ENCODE data around the gene ZC3HAV1. TPM values are rescaled to one million over a fixed set of nuclear protein-coding genes. Genes with fewer than 3 reads are reported as not detected.
"Not testable (repeated sequence)": the region's sequence is repeated elsewhere in the genome, so short reads cannot be mapped to it uniquely, and the experiment has no call there.

The ZC3HAV1 gene
- total RNA-seq, 4 donors from 2014 or later, result 43.4 to 59.7 (median 50.2) TPM

DNA sequence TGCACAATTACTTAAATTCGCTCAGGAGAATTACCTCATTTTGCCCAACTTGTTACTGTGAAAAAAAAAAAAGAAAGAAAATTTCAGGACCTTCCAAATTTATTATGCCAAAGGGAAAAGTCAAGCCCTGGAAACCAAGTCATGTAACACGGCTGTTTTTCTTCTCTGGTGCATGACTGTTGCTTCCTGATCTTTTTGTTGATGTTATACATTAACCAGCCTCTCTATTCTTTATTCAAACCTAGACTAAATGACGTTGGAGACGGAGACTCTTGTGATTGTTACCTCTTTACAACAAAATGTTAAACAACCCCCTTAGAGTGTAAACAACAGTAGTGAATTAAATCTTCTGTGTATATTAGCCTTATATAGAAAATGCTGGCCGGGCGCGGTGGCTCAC, 16.1 kb upstream of the ZC3HAV1 start:
- Histone ChIP-seq H3K27ac (no peak overlapping the region), H3K4me1 (no peaks in the 10 kb centered on the region), H3K36me3 (no peaks in the 10 kb centered on the region), H3K4me3 (replicated peaks in 1 of 3) (no peak overlapping the region), H3K27me3 (no peaks in the 10 kb centered on the region), H3K9me3 (no peaks in the 10 kb centered on the region)
- intact Hi-C loops (cut with DNase I), result no loop called here
- 76 to 78% methylated on average over 7 of the region's 7 CpGs for WGBS, 2 donors
- no peak for DNase-seq
- no peak for TF ChIP-seq POLR2A (IDR thresholded peaks at IDR 0.05)

DNA sequence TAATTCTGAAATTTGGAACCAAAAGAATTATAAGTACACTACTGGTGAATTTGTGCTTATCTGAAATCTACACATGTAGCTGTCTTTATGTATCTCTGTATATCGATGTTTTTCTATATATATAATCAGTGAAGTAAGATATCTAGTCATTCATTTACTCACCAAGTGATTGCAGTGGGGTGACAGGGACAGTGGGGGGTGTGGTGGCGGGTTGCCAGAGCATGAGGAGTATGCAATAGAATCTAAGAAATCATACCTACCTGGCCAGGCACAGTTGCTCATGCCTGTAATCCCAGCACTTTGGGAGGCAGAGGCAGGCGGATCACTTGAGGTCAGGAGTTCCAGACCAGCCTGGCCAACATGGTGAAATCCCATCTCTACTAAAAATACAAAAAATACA, 15.5 kb upstream of the ZC3HAV1 start:
- H3K36me3 ChIP-seq; H3K4me3 ChIP-seq (replicated peaks in 1 of 3); H3K27me3 ChIP-seq; H3K4me1 ChIP-seq; H3K9me3 ChIP-seq; intact Hi-C loops (cut with DNase I); H3K27ac ChIP-seq; DNase-seq: not testable (repeated sequence)
- 85 to 91% methylated on average over 3 of the region's 3 CpGs for WGBS, 2 donors

DNA sequence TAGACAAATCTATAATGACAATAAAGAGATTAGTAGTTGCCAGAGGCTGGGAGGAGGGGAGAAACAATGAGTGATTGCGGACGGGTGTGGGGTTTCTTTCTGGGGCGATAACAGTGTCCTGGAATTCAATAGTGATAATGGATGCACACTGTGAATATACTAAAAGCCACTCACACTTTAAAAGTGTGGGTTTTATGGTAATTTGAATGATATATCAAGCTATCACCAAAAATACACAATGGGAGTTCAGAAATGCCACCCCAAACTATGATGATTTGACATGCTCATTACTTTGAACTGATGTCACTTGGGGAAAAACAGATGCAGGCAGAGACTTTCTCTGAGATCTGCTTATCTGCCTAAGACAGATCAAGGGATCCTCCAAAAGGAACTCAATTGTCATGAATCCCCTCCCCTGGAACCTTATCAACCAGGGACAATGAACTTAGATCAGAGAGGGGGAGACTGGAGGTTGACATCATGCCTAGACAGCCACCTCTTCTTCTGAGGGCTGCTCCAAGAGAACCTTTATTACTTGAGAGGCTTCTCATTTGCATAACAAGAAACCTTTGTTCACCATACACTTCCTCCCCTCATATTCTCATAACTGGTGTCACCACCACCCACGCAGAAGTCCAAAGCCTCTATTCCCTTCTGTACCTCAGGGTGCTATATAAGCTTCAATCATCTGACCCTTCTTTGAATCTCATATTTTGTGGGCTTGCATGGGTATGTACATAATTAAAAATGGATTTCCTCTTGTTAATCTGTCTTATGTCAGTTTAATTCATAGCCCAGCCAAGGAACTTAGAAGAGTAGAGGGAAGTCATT, 14.8 kb upstream of the ZC3HAV1 start:
- TF ChIP-seq POLR2A (IDR thresholded peaks at IDR 0.05), result no peak
- TF ChIP-seq, protein P1, sequence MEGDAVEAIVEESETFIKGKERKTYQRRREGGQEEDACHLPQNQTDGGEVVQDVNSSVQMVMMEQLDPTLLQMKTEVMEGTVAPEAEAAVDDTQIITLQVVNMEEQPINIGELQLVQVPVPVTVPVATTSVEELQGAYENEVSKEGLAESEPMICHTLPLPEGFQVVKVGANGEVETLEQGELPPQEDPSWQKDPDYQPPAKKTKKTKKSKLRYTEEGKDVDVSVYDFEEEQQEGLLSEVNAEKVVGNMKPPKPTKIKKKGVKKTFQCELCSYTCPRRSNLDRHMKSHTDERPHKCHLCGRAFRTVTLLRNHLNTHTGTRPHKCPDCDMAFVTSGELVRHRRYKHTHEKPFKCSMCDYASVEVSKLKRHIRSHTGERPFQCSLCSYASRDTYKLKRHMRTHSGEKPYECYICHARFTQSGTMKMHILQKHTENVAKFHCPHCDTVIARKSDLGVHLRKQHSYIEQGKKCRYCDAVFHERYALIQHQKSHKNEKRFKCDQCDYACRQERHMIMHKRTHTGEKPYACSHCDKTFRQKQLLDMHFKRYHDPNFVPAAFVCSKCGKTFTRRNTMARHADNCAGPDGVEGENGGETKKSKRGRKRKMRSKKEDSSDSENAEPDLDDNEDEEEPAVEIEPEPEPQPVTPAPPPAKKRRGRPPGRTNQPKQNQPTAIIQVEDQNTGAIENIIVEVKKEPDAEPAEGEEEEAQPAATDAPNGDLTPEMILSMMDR (IDR thresholded peaks at IDR 0.05), result no peak
- intact Hi-C loops (cut with DNase I), result no loop called here
- no peaks in the 10 kb centered on the region for H3K36me3 ChIP-seq
- H3K4me3 ChIP-seq (replicated peaks in 1 of 3), result no peak overlapping the region
- H3K27ac ChIP-seq, result no peak overlapping the region
- no peaks in the 10 kb centered on the region for H3K27me3 ChIP-seq
- H3K9me3 ChIP-seq, result no peaks in the 10 kb centered on the region
- peaks cover 0 to under 1% of the 10 kb centered on the region in 2 donors for H3K4me1 ChIP-seq
- no peak for DNase-seq
- WGBS, 2 donors, result 74 to 81% methylated on average over 4 of the region's 4 CpGs

DNA sequence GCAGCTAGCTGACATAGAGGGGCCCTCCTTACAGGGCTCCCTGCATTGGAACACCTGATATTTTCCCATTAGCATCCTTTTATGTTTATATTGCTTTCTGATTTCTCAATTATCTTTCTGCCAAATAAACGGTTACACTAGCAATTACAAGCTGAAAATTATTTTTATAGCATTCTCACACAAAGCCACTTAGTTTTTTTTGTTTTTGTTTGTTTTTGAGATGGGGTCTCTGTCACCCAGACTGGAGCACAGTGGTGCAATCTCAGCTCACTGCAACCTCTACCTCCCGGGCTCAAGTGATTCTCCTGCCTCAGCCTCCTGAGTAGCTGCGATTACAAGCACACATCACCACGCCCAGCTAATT, 9.9 kb upstream of the ZC3HAV1 start:
- TF ChIP-seq, protein P1 (IDR thresholded peaks at IDR 0.05), result no peak
- no peak for TF ChIP-seq POLR2A (IDR thresholded peaks at IDR 0.05)
- 66 to 76% methylated on average over 4 of the region's 4 CpGs for WGBS, 2 donors
- Histone ChIP-seq H3K4me1 (peaks cover 5 to 8% of the 10 kb centered on the region in 2 donors), H3K9me3 (no peaks in the 10 kb centered on the region), H3K36me3 (no peaks in the 10 kb centered on the region), H3K27me3 (no peaks in the 10 kb centered on the region), H3K27ac (no peak overlapping the region), H3K4me3 (replicated peaks in 1 of 3) (no peak overlapping the region)
- intact Hi-C loops (cut with DNase I), result no loop called here
- no peak for DNase-seq

DNA sequence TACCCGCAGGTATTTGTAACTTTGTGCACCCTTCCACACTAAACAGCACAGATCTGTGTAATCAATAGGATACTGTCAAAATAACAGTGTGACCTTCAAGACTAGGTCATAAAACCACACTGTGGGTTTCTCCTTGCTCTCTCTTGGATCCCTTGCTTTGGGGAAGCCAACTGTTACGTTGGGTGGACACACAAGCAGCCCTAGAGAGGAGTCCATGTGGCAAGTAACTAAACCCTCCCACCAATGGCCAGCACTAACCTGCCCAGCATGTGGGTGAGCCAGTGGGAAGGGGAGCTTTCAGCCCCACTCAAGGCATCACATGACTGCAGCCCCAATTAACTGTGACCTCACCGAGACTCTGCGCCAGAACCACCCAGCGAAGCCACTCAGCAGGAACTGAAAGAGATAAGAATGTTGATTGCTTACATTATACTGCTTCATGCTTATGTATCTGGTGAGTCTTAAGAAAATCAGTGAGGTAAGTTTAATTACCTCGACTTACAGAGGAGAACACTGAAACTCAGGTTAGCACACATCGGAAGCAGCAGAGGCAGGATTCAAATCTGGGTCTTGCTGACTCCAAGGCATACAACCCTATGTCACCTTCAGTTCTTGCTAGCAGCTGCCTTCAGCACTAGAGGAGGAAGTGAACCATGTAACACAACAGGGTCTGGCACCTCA, 9.4 kb upstream of the ZC3HAV1 start:
- WGBS, 2 donors, result 38 to 40% methylated on average over 7 of the region's 7 CpGs
- no peaks in the 10 kb centered on the region for H3K9me3 ChIP-seq
- H3K4me1 ChIP-seq, result peaks cover 5 to 8% of the 10 kb centered on the region in 2 donors
- no peaks in the 10 kb centered on the region for H3K27me3 ChIP-seq
- DNase-seq, result peak in 1 of 2 donors; percentile 16
- H3K4me3 ChIP-seq (replicated peaks in 1 of 3), result no peak overlapping the region
- no peak for TF ChIP-seq POLR2A (IDR thresholded peaks at IDR 0.05)
- TF ChIP-seq, protein P1 (IDR thresholded peaks at IDR 0.05), result no peak
- intact Hi-C loops (cut with DNase I), result no loop called here
- H3K27ac ChIP-seq, result no peak overlapping the region
- H3K36me3 ChIP-seq, result no peaks in the 10 kb centered on the region

DNA sequence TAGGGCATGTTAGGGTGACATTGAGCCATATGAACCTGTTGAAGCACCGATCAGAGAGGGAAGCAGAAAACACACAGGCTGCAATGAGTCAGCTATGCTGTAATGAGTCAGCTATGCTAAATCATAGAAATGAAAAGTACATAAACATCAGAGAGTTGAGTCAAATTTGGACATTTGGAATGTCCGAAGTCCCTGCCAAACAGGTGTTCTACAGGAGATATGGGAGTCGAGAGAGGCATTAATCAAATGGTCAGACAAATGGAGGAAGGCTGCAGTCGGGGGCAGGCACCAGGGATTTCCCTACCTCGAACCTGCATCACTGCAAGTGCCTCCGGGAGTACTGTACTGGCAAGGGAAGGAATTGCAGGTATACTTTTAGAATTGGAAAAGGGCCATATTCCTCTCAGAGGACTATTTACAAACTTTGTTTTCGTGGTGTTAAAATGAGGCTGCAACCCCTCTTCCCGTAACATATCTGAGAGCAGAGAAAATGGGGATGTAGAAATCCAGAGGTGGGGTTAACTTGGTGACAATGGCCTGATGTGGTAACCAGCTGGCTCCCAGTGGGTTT, 8.8 kb upstream of the ZC3HAV1 start:
- no peaks in the 10 kb centered on the region for H3K9me3 ChIP-seq
- DNase-seq, result no peak
- intact Hi-C loops (cut with DNase I), result no loop called here
- 63 to 66% methylated on average over 8 of the region's 8 CpGs for WGBS, 2 donors
- no peak overlapping the region for H3K4me3 ChIP-seq (replicated peaks in 1 of 3)
- no peaks in the 10 kb centered on the region for H3K27me3 ChIP-seq
- H3K27ac ChIP-seq, result no peak overlapping the region
- peaks cover 5 to 8% of the 10 kb centered on the region in 2 donors for H3K4me1 ChIP-seq
- TF ChIP-seq, protein P1 (IDR thresholded peaks at IDR 0.05), result no peak
- no peak for TF ChIP-seq POLR2A (IDR thresholded peaks at IDR 0.05)
- H3K36me3 ChIP-seq, result no peaks in the 10 kb centered on the region

Data from thyroid gland (tissue), 4 donors.